GM19468 (cell line): ENCODE results near the gene FAM107B.

Experiments
- ATAC-seq: cut with Tn5 transposase; IDR thresholded peaks from one replicate; pipeline ENCODE4 v1.9.1; 2021; ENCODE audit warnings: mild to moderate bottlenecking, moderate library complexity, moderate number of reproducible peaks; ENCODE audit not compliant: unreplicated experiment; ENCODE audit errors: extremely low read depth

The FAM107B gene

GRCh38 chr10:14569274-14570060 is 205.2 kb downstream of the FAM107B start:
- no peak for ATAC-seq

GRCh38 chr10:14567421-14567820 is 207.3 kb downstream of the FAM107B start:
- no peak for ATAC-seq

- ATAC-seq: no peak
Measured at GRCh38 chr10:14566498-14566897, 208.2 kb downstream of the FAM107B start.

GRCh38 chr10:14565199-14565598 is 209.5 kb downstream of the FAM107B start:
- no peak for ATAC-seq

GRCh38 chr10:14564268-14564744 is 210.4 kb downstream of the FAM107B start:
- no peak for ATAC-seq

- ATAC-seq: no peak
Measured at GRCh38 chr10:14563359-14563940, 211.2 kb downstream of the FAM107B start.

GRCh38 chr10:14563076-14563336 is 211.7 kb downstream of the FAM107B start:
- no peak for ATAC-seq

- ATAC-seq: no peak
Measured at GRCh38 chr10:14562218-14563075, 212.2 kb downstream of the FAM107B start.

- ATAC-seq: no peak
Measured at GRCh38 chr10:14560791-14561765, 213.6 kb downstream of the FAM107B start.

GRCh38 chr10:14560274-14560673 is 214.4 kb downstream of the FAM107B start:
- ATAC-seq: no peak

- no peak for ATAC-seq
Measured at GRCh38 chr10:14558025-14558424, 216.7 kb downstream of the FAM107B start.

- no peak for ATAC-seq
Measured at GRCh38 chr10:14557567-14557966, 217.1 kb downstream of the FAM107B start.

GRCh38 chr10:14556285-14556956 is 218.3 kb downstream of the FAM107B start:
- no peak for ATAC-seq

- ATAC-seq: no peak
Measured at GRCh38 chr10:14555807-14556206, 218.9 kb downstream of the FAM107B start.

GRCh38 chr10:14554491-14555205 is 220.0 kb downstream of the FAM107B start:
- no peak for ATAC-seq

- ATAC-seq: no peak
Measured at GRCh38 chr10:14554091-14554490, 220.6 kb downstream of the FAM107B start.

GRCh38 chr10:14553448-14553847 is 221.2 kb downstream of the FAM107B start:
- ATAC-seq: no peak

GRCh38 chr10:14552015-14552414 is 222.7 kb downstream of the FAM107B start:
- no peak for ATAC-seq

- ATAC-seq: no peak
Measured at GRCh38 chr10:14550471-14550981, 224.2 kb downstream of the FAM107B start.
